ENCODE data around the gene PHKG1. TPM values are rescaled to one million over a fixed set of nuclear protein-coding genes. Genes with fewer than 3 reads are reported as not detected.

Gene PHKG1
- polyA plus RNA-seq, 2 of the 4 experiments (the other 2 are of a cell fraction): 0.41 to 1.0 TPM

DNA sequence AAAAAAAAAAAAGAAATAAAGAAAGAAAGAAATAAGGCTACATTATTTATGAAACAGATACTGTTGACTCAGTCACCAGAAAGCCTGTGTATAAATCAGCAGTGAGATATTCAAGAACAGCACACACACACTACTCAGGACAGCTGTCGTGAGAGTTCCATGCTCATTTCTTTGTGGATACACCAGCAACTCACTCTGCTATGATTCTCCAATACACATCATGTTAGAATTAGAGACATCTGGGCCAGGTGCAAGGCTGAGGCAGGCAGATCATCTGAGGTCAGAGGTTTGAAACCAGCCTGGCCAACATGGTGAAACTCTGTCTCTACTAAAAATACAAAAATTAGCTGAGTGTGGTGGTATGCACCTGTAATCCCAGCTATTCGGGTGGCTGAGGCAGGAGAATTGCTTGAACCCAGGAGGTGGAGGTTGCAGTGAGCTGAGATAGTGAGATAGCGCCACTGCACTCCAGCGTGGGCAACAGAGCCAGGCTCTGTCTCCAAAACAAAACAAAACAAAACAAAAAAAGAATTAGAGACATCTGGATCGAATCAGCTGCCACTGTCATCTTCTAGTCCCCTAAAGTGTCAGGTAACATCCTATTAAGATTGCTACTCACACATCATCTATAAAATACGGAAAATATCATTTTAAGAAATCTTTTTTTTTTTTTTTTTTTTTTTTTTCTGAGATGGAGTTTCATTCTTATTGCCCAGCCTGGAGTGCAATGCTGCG lies 34.7 kb upstream of the PHKG1 start:
- H3K4me1 ChIP-seq: no peaks in the 10 kb centered on the region
- no peak for TF ChIP-seq RNF2 (IDR thresholded peaks at IDR 0.05; ENCODE audit: borderline replicate concordance, low read depth)
- no peak for TF ChIP-seq MAZ (IDR thresholded peaks at IDR 0.05; ENCODE audit: borderline replicate concordance, low read depth, low read length)
- TF ChIP-seq NR3C1 (IDR thresholded peaks at IDR 0.05): no peak
- no peak for TF ChIP-seq EP300 (IDR thresholded peaks at IDR 0.05)
- no peak for TF ChIP-seq ZC3H11A (IDR thresholded peaks at IDR 0.05)
- no peak for TF ChIP-seq ESRRA (IDR thresholded peaks at IDR 0.05; ENCODE audit: borderline replicate concordance, low read length)
- TF ChIP-seq EHMT2 (IDR thresholded peaks at IDR 0.05; ENCODE audit: low read depth): no peak
- TF ChIP-seq TFCP2L1 (CRISPR knock-in tag; IDR thresholded peaks at IDR 0.05): no peak
- no peak for TF ChIP-seq HOXA7 (CRISPR knock-in tag; IDR thresholded peaks at IDR 0.05)
- TF ChIP-seq CEBPB (IDR thresholded peaks at IDR 0.05): no peak
- TF ChIP-seq, protein P1, sequence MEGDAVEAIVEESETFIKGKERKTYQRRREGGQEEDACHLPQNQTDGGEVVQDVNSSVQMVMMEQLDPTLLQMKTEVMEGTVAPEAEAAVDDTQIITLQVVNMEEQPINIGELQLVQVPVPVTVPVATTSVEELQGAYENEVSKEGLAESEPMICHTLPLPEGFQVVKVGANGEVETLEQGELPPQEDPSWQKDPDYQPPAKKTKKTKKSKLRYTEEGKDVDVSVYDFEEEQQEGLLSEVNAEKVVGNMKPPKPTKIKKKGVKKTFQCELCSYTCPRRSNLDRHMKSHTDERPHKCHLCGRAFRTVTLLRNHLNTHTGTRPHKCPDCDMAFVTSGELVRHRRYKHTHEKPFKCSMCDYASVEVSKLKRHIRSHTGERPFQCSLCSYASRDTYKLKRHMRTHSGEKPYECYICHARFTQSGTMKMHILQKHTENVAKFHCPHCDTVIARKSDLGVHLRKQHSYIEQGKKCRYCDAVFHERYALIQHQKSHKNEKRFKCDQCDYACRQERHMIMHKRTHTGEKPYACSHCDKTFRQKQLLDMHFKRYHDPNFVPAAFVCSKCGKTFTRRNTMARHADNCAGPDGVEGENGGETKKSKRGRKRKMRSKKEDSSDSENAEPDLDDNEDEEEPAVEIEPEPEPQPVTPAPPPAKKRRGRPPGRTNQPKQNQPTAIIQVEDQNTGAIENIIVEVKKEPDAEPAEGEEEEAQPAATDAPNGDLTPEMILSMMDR (IDR thresholded peaks at IDR 0.05): no peak
- TF ChIP-seq, protein P2, sequence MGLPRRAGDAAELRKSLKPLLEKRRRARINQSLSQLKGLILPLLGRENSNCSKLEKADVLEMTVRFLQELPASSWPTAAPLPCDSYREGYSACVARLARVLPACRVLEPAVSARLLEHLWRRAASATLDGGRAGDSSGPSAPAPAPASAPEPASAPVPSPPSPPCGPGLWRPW (IDR thresholded peaks at IDR 0.05): no peak
- TF ChIP-seq, protein P3, sequence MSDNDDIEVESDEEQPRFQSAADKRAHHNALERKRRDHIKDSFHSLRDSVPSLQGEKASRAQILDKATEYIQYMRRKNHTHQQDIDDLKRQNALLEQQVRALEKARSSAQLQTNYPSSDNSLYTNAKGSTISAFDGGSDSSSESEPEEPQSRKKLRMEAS (IDR thresholded peaks at IDR 0.05): no peak
- TF ChIP-seq RCOR1 (IDR thresholded peaks at IDR 0.05; ENCODE audit: low read depth, low read length): no peak
- TF ChIP-seq, protein P4, sequence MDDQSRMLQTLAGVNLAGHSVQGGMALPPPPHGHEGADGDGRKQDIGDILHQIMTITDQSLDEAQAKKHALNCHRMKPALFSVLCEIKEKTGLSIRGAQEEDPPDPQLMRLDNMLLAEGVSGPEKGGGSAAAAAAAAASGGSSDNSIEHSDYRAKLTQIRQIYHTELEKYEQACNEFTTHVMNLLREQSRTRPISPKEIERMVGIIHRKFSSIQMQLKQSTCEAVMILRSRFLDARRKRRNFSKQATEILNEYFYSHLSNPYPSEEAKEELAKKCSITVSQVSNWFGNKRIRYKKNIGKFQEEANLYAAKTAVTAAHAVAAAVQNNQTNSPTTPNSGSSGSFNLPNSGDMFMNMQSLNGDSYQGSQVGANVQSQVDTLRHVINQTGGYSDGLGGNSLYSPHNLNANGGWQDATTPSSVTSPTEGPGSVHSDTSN (IDR thresholded peaks at IDR 0.05): no peak
- TF ChIP-seq HEYL (CRISPR knock-in tag; IDR thresholded peaks at IDR 0.05): no peak
- TF ChIP-seq, protein P5, sequence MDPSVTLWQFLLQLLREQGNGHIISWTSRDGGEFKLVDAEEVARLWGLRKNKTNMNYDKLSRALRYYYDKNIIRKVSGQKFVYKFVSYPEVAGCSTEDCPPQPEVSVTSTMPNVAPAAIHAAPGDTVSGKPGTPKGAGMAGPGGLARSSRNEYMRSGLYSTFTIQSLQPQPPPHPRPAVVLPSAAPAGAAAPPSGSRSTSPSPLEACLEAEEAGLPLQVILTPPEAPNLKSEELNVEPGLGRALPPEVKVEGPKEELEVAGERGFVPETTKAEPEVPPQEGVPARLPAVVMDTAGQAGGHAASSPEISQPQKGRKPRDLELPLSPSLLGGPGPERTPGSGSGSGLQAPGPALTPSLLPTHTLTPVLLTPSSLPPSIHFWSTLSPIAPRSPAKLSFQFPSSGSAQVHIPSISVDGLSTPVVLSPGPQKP (IDR thresholded peaks at IDR 0.05; ENCODE audit: low read depth, low read length): no peak
- no peak for TF ChIP-seq MAFK (IDR thresholded peaks at IDR 0.05; ENCODE audit: partially characterized antibody)
- TF ChIP-seq RAD21 (conservative IDR thresholded peaks at IDR 0.05 in 1 of 2, IDR thresholded peaks at IDR 0.05 in 1 of 2): no peak
- TF ChIP-seq, protein P6, sequence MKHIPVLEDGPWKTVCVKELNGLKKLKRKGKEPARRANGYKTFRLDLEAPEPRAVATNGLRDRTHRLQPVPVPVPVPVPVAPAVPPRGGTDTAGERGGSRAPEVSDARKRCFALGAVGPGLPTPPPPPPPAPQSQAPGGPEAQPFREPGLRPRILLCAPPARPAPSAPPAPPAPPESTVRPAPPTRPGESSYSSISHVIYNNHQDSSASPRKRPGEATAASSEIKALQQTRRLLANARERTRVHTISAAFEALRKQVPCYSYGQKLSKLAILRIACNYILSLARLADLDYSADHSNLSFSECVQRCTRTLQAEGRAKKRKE (CRISPR knock-in tag; IDR thresholded peaks at IDR 0.05; ENCODE audit: low read depth): no peak
- 29% methylated on average over 7 of the region's 7 CpGs for WGBS (ENCODE audit: missing lambda C conversion rate)
- ChIA-PET POLR2A (no interaction called here), CTCF (no interaction called here)
- H3K27ac ChIP-seq: no peak overlapping the region
- no peak for DNase-seq (ENCODE audit: low read depth in 1 of 2, low spot score in 1 of 2)
- H3K9me3 ChIP-seq: no peaks in the 10 kb centered on the region
- no peak overlapping the region for H3K4me3 ChIP-seq
- no peak for FAIRE-seq
- ATAC-seq: no peak
- H3K4me2 ChIP-seq: no peak overlapping the region

DNA sequence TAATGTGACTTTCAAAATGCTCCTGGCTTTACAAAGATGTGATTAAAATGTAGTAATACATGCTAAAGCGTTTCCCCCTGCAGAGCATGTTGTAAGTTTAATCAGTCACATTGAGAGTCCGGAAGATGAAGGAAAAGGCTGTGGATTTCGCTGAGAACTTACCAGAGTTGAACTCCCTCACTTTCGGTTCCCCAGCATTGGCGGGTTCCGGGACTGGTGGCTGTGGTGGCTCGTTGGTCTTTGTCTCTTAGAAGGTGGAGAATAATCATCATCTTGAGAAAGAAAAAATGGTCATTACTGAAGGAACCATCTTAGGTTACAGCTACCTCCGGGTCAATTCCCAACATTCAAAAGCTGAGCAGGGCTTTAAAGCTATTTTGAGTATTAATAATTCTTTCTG lies 33.1 kb upstream of the PHKG1 start:
- DNase-seq (ENCODE audit: low read depth in 1 of 2, low spot score in 1 of 2): no peak

More for the DNA sequence above, 33.1 kb upstream of the PHKG1 start:
- ChIA-PET CTCF (interaction anchor here (1.2 kb wide), 1 partner anchor 10 kb away, joined by 3 read pairs; the partner anchor contains the start of gene NUPR2), POLR2A (no interaction called here)
- Histone ChIP-seq H3K27ac (no peak overlapping the region), H3K4me2 (no peak overlapping the region), H3K4me3 (no peak overlapping the region), H3K9me3 (no peaks in the 10 kb centered on the region), H3K4me1 (no peaks in the 10 kb centered on the region)
- FAIRE-seq (no peak), ATAC-seq (no peak)
- 35% methylated on average over 8 of the region's 8 CpGs for WGBS (ENCODE audit: missing lambda C conversion rate)
- TF ChIP-seq, protein P3 (IDR thresholded peaks at IDR 0.05): no peak
- no peak for TF ChIP-seq HDAC2 (IDR thresholded peaks at IDR 0.05)
- no peak for TF ChIP-seq RAD21 (conservative IDR thresholded peaks at IDR 0.05 in 1 of 2, IDR thresholded peaks at IDR 0.05 in 1 of 2)
- TF ChIP-seq, protein P7, sequence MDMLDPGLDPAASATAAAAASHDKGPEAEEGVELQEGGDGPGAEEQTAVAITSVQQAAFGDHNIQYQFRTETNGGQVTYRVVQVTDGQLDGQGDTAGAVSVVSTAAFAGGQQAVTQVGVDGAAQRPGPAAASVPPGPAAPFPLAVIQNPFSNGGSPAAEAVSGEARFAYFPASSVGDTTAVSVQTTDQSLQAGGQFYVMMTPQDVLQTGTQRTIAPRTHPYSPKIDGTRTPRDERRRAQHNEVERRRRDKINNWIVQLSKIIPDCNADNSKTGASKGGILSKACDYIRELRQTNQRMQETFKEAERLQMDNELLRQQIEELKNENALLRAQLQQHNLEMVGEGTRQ (IDR thresholded peaks at IDR 0.05): no peak

Data from A549 (cell line).